Eye (tissue), 1 donor: Measurements from ENCODE around the gene RXRA.
A peak's percentile ranks its signal among the peaks of the same experiment; 100 is the strongest.

ENCODE experiments used
- DNase-seq: peaks from one replicate; pipeline ENCODE4 v3.0.0-alpha.2; 2015

RXRA gene

DNA sequence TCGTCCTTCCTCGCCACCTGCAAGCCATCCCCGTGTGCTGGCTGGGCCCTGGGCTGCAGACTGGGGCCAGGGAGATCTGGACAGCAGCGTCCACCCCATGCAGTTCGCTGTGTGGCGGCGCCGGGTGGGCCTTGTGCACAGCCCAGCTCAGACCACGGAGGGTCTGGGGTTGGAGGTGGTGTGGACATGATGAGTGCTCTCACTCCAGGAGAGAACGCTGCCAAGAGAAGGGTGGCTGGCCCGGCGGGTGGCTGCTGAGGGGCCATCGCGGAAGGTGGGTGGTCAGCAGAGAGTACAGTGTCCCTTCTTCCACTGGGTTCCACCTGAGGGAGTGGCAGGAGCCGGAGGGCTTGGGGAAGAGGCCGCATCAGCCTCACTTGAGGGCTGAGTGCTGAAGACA is 44.4 kb downstream of the RXRA start:
- DNase-seq = no peak

- DNase-seq = no peak
These were observed 45.5 kb downstream of the RXRA start for GRCh38 chr9:134371731-134372130.

GRCh38 chr9:134372581-134373267 is 46.5 kb downstream of the RXRA start:
- no peak for DNase-seq

GRCh38 chr9:134373269-134373668 is 47.0 kb downstream of the RXRA start:
- no peak for DNase-seq

- no peak for DNase-seq
These were observed 47.7 kb downstream of the RXRA start for GRCh38 chr9:134373953-134374300.

DNA sequence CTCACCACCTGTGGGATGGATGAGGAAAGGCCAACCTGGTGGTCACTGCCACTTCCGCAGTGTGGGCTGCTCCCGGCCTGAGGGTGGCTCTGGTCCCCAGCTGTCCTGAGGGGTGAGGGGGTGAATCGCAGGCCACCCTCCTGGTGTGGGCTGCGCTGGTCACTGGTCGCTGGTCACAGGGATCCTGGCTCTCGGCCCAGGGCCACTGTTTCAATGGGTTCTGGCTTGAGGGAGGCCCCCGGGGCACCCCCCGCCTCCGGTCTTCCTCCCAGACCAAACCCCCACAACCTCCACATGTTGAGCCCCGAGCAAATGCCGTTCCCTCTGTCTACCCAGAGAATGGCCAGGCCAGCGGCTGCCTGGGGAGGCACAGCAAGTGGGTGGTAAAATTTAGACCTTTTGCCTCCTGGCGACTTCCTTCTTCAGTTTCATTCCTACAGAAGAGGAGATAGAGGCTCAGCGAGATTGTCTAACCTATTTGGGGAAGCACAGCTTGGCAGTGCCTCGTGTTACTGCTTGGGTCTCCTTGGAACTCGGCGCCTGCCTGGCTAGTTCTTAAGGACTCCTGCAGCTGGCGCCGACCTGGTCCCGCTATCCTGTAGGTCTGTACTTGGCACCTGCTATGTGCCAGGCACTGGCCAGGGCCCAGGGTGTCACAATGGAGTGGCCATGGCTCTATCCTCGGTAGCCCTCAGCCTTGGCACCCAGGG is 48.2 kb downstream of the RXRA start:
- DNase-seq = no peak

DNA sequence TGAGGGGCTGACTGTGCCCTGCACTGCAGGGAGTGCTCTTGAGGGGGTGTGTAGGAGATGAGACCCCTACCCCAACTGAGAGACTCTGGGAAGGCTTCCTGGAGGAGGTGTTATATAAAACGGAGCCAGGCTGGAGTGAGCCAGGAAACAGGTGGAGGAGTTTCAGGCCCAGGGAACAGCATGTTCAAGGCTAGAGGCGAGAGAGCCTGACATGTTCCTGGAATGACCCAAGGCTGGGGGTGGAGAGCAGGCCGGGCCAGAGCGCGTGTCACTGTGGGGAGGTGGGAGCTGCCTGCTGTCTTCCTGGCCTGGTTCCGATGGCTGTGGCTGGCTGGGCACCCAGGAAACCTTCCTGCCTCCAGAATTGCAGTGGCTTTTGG is 48.7 kb downstream of the RXRA start:
- no peak for DNase-seq

GRCh38 chr9:134375430-134376385 is 49.5 kb downstream of the RXRA start:
- DNase-seq = peak; percentile 81

- DNase-seq = peak; percentile 49
These were observed 50.3 kb downstream of the RXRA start for GRCh38 chr9:134376386-134377142.

- DNase-seq = no peak
These were observed 50.9 kb downstream of the RXRA start for GRCh38 chr9:134377143-134377484.

GRCh38 chr9:134377976-134378375 is 51.7 kb downstream of the RXRA start:
- DNase-seq = no peak

GRCh38 chr9:134378901-134379338 is 52.7 kb downstream of the RXRA start:
- DNase-seq = peak; percentile 64

GRCh38 chr9:134379831-134380365 is 53.6 kb downstream of the RXRA start:
- no peak for DNase-seq

GRCh38 chr9:134380542-134381271 is 54.5 kb downstream of the RXRA start:
- DNase-seq = no peak

- DNase-seq = no peak
These were observed 55.0 kb downstream of the RXRA start for GRCh38 chr9:134381272-134381661.

DNA sequence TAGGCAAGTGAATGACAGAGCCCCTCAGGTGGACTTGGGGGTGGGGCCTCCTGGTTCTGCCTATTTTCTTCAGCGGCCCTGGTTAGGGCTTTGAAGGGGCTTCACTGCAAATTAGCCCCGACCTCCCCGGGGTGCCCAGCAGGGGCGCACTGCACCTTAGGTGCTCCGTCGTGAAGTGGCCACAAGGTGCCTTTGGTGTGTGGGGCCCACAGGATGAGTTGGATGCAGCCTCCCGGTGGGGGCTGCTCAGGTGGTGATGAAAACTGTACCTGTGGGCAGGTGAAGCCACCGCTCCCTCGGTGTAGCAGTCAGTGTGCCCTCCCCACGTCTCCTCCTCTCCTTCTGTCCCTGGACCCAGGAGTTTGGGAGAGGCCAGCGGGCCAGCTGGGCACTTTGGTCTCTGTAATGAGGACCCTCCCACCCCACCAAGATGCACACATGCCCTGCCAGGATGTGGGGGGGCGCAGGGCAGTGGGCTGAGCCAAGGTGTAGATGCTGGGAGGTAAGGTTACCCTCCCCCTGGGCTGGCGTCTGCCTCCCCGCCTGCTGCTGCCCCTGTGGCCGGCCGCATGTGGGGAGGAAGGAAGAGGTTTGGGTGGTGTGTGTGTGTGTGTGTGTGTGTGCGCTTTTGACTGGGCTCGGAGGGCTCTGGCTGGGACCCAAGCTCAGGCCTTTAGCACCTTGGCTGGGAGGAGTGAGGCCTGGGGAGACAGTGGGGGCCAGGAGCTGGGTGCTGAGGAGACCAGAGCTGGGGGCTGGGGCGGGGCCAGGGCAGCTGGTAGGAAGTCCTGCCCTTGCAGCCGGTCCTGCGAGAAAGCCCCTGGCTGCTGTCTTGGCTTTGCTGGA is 55.6 kb downstream of the RXRA start:
- DNase-seq = no peak

- no peak for DNase-seq
These were observed 56.5 kb downstream of the RXRA start for GRCh38 chr9:134382733-134383132.

GRCh38 chr9:134383148-134383547 is 56.9 kb downstream of the RXRA start:
- peak; percentile 25 for DNase-seq

DNA sequence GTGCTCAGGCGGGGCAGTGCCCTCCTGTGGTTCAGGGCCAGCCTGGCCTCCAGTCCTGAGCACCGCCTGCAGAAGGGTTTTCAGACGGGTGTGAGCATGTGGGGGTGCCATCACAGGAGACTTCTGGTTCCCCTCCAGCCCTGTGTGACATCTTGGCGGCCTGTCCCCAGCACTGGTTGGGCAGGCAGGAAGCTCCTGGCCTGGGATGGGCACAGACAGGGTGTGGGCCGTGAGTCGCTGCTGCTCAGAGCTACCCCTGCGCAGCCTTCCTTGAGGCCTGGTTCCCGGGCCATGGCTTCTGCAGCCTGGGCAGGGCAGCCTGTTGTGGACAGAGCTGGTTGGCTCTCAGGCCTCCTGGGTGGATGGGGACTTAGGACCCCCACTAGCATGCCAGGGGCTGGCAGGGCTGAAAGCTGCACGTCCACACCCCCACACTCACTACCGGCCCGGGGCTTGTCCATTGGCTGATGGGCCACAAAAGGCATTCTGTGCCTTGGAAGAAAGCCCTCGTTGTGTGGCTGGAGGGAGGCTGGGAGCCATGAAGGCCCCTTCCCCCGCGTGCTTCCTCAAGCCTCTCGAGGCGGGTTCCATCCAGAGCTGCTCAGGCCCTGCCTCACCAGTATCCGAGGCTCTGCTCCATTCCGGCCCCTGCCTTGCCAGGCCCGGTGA is 58.7 kb downstream of the RXRA start:
- peak; percentile 50 for DNase-seq

DNA sequence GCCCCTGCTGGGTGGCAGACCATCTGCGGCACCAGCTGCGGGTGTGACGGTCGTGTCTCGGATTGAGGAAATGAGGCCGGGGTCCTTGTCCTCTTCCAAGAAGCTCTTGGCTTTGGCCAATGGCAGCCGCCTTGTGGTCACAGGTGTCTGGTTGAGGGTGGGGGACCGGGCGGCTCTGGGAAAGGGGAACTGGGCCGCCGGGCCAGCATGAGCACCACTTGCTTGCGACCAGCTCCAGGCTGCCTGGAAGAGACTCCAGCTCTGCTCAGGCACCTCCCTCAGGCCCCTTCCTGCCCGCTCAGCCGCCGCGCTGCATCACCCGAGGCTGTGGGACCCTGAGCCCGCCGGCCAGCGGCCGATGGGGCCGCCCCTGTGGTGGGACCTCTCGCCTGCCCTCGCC is 59.7 kb downstream of the RXRA start:
- no peak for DNase-seq
